IMR-90 (cell line): ENCODE results near the gene TMSB10. TPM values are rescaled to one million over a fixed set of nuclear protein-coding genes. Genes with fewer than 3 reads are reported as not detected.
A peak's percentile ranks its signal among the peaks of the same experiment; 100 is the strongest.

Experiments
- ATAC-seq: fragments of 200-7000 bp; cut with Tn5 transposase; 2 replicates; pipeline ENCODE4 v1.9.1; 2020; ENCODE audit warnings: low read depth, mild to moderate bottlenecking, moderate library complexity
- BruUV-seq: library from RNA; stranded (reverse); fragments of 400-500 nt; replicated peaks from 2 replicates; lab custom pipeline; 2021; lab: Mats Ljungman, UMichigan
- CTCF ChIA-PET: fragments of 300-600 bp; formaldehyde crosslinking; extraction: SDS; loops from one replicate; lab custom pipeline; 2021; ENCODE audit warnings: antibody characterized with exemption; lab: Yijun Ruan, JAX
- POLR2A ChIA-PET: fragments of 300-600 bp; sonication (Branson Sonifier 250); formaldehyde crosslinking; loops from one replicate; lab custom pipeline; 2022; ENCODE audit warnings: antibody characterized with exemption; ENCODE audit not compliant: unreplicated experiment; lab: Charles Lee
- DNase-seq: peaks from one replicate; pipeline ENCODE4 v3.0.0; 2013
- H2AFZ ChIP-seq: replicated peaks from 2 replicates; pipeline ENCODE3; 2013; ENCODE audit warnings: low read length, mild to moderate bottlenecking; ENCODE audit not compliant: poor library complexity
- H2AK5ac ChIP-seq: 2 replicates; pipeline ENCODE4 v1.6.1; 2013; ENCODE audit warnings: low read depth, low read length, inconsistent platforms
- H2AK9ac ChIP-seq: replicated peaks from 2 replicates; pipeline ENCODE3; 2013; ENCODE audit warnings: mild to moderate bottlenecking, low read depth, low read length, moderate library complexity; ENCODE audit not compliant: poor library complexity
- H2BK120ac ChIP-seq: 2 replicates; pipeline ENCODE4 v1.6.1; 2013; ENCODE audit warnings: low read depth, low read length, inconsistent platforms
- H2BK15ac ChIP-seq: 3 replicates; pipeline ENCODE4 v1.6.1; 2013; ENCODE audit warnings: low read depth, low read length, inconsistent platforms
- H2BK20ac ChIP-seq: 2 replicates; pipeline ENCODE4 v1.6.1; 2013; ENCODE audit warnings: low read depth, mild to moderate bottlenecking, inconsistent platforms, low read length, moderate library complexity
- H2BK5ac ChIP-seq: 2 replicates; pipeline ENCODE4 v1.6.1; 2013; ENCODE audit warnings: mild to moderate bottlenecking, low read depth, low read length, inconsistent platforms; ENCODE audit not compliant: poor library complexity, severe bottlenecking
- H3K14ac ChIP-seq: replicated peaks from 2 replicates; pipeline ENCODE4 v1.6.1; 2013; ENCODE audit warnings: low read depth, low read length, inconsistent platforms
- H3K18ac ChIP-seq: 2 replicates; pipeline ENCODE4 v1.6.1; 2013; ENCODE audit warnings: low read depth, low read length, control low read depth
- H3K23ac ChIP-seq: 2 replicates; pipeline ENCODE4 v1.6.1; 2013; ENCODE audit warnings: low read depth, low read length, inconsistent platforms
- H3K27ac ChIP-seq: 2 replicates; pipeline ENCODE4 v1.5.1; 2013; ENCODE audit warnings: mild to moderate bottlenecking, control low read depth, low read length; ENCODE audit not compliant: insufficient read depth
- H3K27me3 ChIP-seq: 2 replicates; pipeline ENCODE4 v1.6.1; 2013; ENCODE audit warnings: low read length; ENCODE audit not compliant: control insufficient read depth, insufficient read depth
- H3K36me3 ChIP-seq: 2 replicates; pipeline ENCODE4 v1.6.1; 2013; ENCODE audit warnings: low read length, mixed read lengths; ENCODE audit not compliant: control insufficient read depth, insufficient read depth
- H3K4ac ChIP-seq: 2 replicates; pipeline ENCODE4 v1.6.1; 2013; ENCODE audit warnings: low read depth, low read length, inconsistent platforms
- H3K4me1 ChIP-seq: 2 replicates; pipeline ENCODE4 v1.6.1; 2013; ENCODE audit warnings: low read length, mixed read lengths; ENCODE audit not compliant: control insufficient read depth, insufficient read depth
- H3K4me2 ChIP-seq: 2 replicates; pipeline ENCODE4 v1.6.1; 2013; ENCODE audit warnings: low read depth, mild to moderate bottlenecking, control low read depth, low read length, moderate library complexity
- H3K4me3 ChIP-seq: 2 replicates; pipeline ENCODE4 v1.5.1; 2013; ENCODE audit warnings: low read depth, mild to moderate bottlenecking, control low read depth, low read length, moderate library complexity; ENCODE audit not compliant: insufficient read depth
- H3K56ac ChIP-seq: 2 replicates; pipeline ENCODE4 v1.6.1; 2013; ENCODE audit warnings: low read length, inconsistent platforms; ENCODE audit not compliant: insufficient read depth; ENCODE audit errors: extremely low read depth
- H3K79me1 ChIP-seq, 2 experiments: 2 replicates each; pipeline ENCODE4 v1.6.1; 2013; ENCODE audit warnings: low read length in 2 of 2, inconsistent platforms in 1 of 2, low read depth in 1 of 2
- H3K9ac ChIP-seq: 2 replicates; pipeline ENCODE4 v1.6.1; 2013; ENCODE audit warnings: low read depth, low read length, control low read depth
- H3K9me1 ChIP-seq: 2 replicates; pipeline ENCODE4 v1.6.1; 2013; ENCODE audit warnings: low read length, inconsistent platforms; ENCODE audit not compliant: insufficient read depth
- H3K9me3 ChIP-seq: 2 replicates; pipeline ENCODE4 v1.6.1; 2013; ENCODE audit warnings: low read length; ENCODE audit not compliant: control insufficient read depth, insufficient read depth
- H4K20me1 ChIP-seq: 2 replicates; pipeline ENCODE4 v1.6.1; 2013; ENCODE audit warnings: low read length, inconsistent platforms; ENCODE audit not compliant: insufficient read depth
- H4K5ac ChIP-seq: 2 replicates; pipeline ENCODE4 v1.6.1; 2013; ENCODE audit warnings: mild to moderate bottlenecking, low read depth, low read length, control low read depth
- H4K8ac ChIP-seq, 2 experiments: 2 replicates each; pipeline ENCODE4 v1.6.1; 2013; ENCODE audit warnings: low read depth in 2 of 2, low read length in 2 of 2, control low read depth in 1 of 2, inconsistent platforms in 1 of 2
- H4K91ac ChIP-seq: 2 replicates; pipeline ENCODE4 v1.6.1; 2013; ENCODE audit warnings: low read depth, low read length, inconsistent platforms; ENCODE audit not compliant: insufficient read depth
- BHLHE40 ChIP-seq: fragments of 150-350 bp; IDR thresholded peaks from 2 replicates; pipeline ENCODE4 v1.6.1; 2016; ENCODE audit warnings: mild to moderate bottlenecking, low read depth, low read length
- CEBPB ChIP-seq: IDR thresholded peaks from 2 replicates; pipeline ENCODE4 v1.6.1; 2012; ENCODE audit warnings: low read depth, low read length, improper control_type of control experiment
- CHD1 ChIP-seq: IDR thresholded peaks from 2 replicates; pipeline ENCODE4 v1.6.1; 2012; ENCODE audit warnings: low read depth, low read length, improper control_type of control experiment
- ELK1 ChIP-seq: fragments of 150-350 bp; IDR thresholded peaks from 2 replicates; pipeline ENCODE4 v1.6.1; 2016; ENCODE audit warnings: low read depth, mild to moderate bottlenecking, low read length, moderate library complexity, borderline replicate concordance
- FOS ChIP-seq: fragments of 150-350 bp; IDR thresholded peaks from 2 replicates; pipeline ENCODE4 v1.6.1; 2016; ENCODE audit warnings: low read depth, low read length
- MAFK ChIP-seq: IDR thresholded peaks from 2 replicates; pipeline ENCODE4 v1.6.1; 2012; ENCODE audit warnings: low read depth, low read length, improper control_type of control experiment
- MAZ ChIP-seq: IDR thresholded peaks from 2 replicates; pipeline ENCODE4 v1.6.1; 2012; ENCODE audit warnings: low read depth, mild to moderate bottlenecking, low read length, improper control_type of control experiment, moderate library complexity, borderline replicate concordance
- MXI1 ChIP-seq: IDR thresholded peaks from 2 replicates; pipeline ENCODE4 v1.6.1; 2012; ENCODE audit warnings: low read depth, mild to moderate bottlenecking, low read length, moderate library complexity, borderline replicate concordance
- NFE2L2 ChIP-seq: fragments of 150-350 bp; IDR thresholded peaks from 2 replicates; pipeline ENCODE4 v1.6.1; 2016; ENCODE audit warnings: low read depth, mild to moderate bottlenecking, low read length
- RAD21 ChIP-seq: IDR thresholded peaks from 2 replicates; pipeline ENCODE4 v1.6.1; 2012; ENCODE audit warnings: low read length, improper control_type of control experiment
- RCOR1 ChIP-seq: IDR thresholded peaks from 2 replicates; pipeline ENCODE4 v1.6.1; 2012; ENCODE audit warnings: mild to moderate bottlenecking, low read length, improper control_type of control experiment; ENCODE audit not compliant: insufficient replicate concordance
- RFX5 ChIP-seq: IDR thresholded peaks from 2 replicates; pipeline ENCODE4 v1.8.0; 2012; ENCODE audit warnings: low read depth, mild to moderate bottlenecking, low read length, moderate library complexity
- SMC3 ChIP-seq: fragments of 150-350 bp; IDR thresholded peaks from 2 replicates; pipeline ENCODE4 v1.6.1; 2016; ENCODE audit warnings: low read depth, mild to moderate bottlenecking, antibody characterized with exemption, low read length, moderate library complexity
- WGBS, 2 experiments: methylation state at CpG; one replicate each; pipeline versions ENCODE4 v1.1.5 to v1.1.7; 2013; ENCODE audit warnings: missing lambda C conversion rate in 2 of 2; ENCODE audit not compliant: insufficient read length in 1 of 2; ENCODE audit errors: extremely low coverage in 2 of 2; 5-methylcytosine and 5-hydroxymethylcytosine counted together
- dilution Hi-C: fragments of 300-500 bp; cut with HindIII; formaldehyde crosslinking; loops from one replicate; pipeline ENCODE4 v1.14.3; 2018; ENCODE audit warnings: low sequenced_read_pairs; ENCODE audit not compliant: unreplicated experiment
- in situ Hi-C: fragments of 300-500 bp; cut with MboI; formaldehyde crosslinking; loops from 3 replicates; pipeline ENCODE4 v1.14.3; 2019; ENCODE audit warnings: low sequenced_read_pairs, inconsistent platforms, mixed read lengths
- intact Hi-C: fragments of 100-400 bp; cut with micrococcal nuclease; formaldehyde crosslinking; loops from 2 replicates; pipeline ENCODE4 v1.10.0; 2022
- polyA plus RNA-seq, 3 experiments: library from polyadenylated mRNA; depleted of rRNA; stranded (reverse); fragments of >200 nt; gene quantifications; 2 replicates each; pipeline ENCODE4 v1.2.3, GENCODE V29; 2012; ENCODE audit warnings: low replicate concordance in 1 of 3
- total RNA-seq: library from RNA; depleted of rRNA; stranded (reverse); fragments of >200 nt; gene quantifications from 2 replicates; pipeline ENCODE4 v1.2.3, GENCODE V29; 2012
- TF ChIP-seq, protein P1 (sequence below): fragments of 150-350 bp; IDR thresholded peaks from 2 replicates; pipeline ENCODE4 v1.6.1; 2017; ENCODE audit warnings: mild to moderate bottlenecking, antibody characterized with exemption, low read length, low read depth
- TF ChIP-seq, protein P2 (sequence below): conservative IDR thresholded peaks from 2 replicates; pipeline ENCODE4 v1.5.1; 2012; ENCODE audit warnings: mild to moderate bottlenecking, low read depth, low read length, improper control_type of control experiment

The TMSB10 gene
- total and polyA plus RNA-seq, 2 of the 4 experiments (the other 2 are of a cell fraction), result 3,620 to 5,527 TPM

- intact Hi-C loops (no loop called here), in situ Hi-C loops (no loop called here), dilution Hi-C loops (no loop called here)
- H4K20me1 ChIP-seq, result no peaks in the 10 kb centered on the region
- no peak for DNase-seq
- no peaks in the 10 kb centered on the region for H3K9me3 ChIP-seq
- no TSS peak for BruUV-seq
- no peak overlapping the region for H3K14ac ChIP-seq
- peaks cover 4 to 23% of the 10 kb centered on the region in 2 experiments; a peak in 3 of 4 replicates for H3K79me1 ChIP-seq
- peak overlapping the region; percentile 70 for H3K27ac ChIP-seq
- no peak overlapping the region for H3K4me3 ChIP-seq
- H3K4ac ChIP-seq, result peak overlapping the region; percentile 25; the same call in 1 of the 2 replicates
- ChIA-PET CTCF (interaction anchor here (1.1 to 1.5 kb wide), 2 partner anchors 9 to 11 kb away, joined by 3 to 4 read pairs; no protein-coding TSS in a partner anchor), POLR2A (interaction anchor here (0.9 kb wide), 1 partner anchor 11 kb away, joined by 3 read pairs; no protein-coding TSS in a partner anchor)
- no peak overlapping the region for H2AFZ ChIP-seq
- peak overlapping the region; percentile 62; the same call in 1 of the 2 replicates for H3K4me2 ChIP-seq
- peak overlapping the region; percentile 50; the same call in 1 of the 2 replicates for H2BK20ac ChIP-seq
- no peak overlapping the region for H2AK9ac ChIP-seq
- H3K56ac ChIP-seq, result peak overlapping the region; percentile 33; the same call in 1 of the 2 replicates
- H2AK5ac ChIP-seq, result 0 out of 2 replicates have a peak overlapping the region, but pooled peaks have one; percentile 36
- H3K4me1 ChIP-seq, result peaks cover 17% of the 10 kb centered on the region
- H2BK120ac ChIP-seq, result peak overlapping the region; percentile 72
- peaks cover 15% of the 10 kb centered on the region for H3K9me1 ChIP-seq
- H4K5ac ChIP-seq, result peak overlapping the region; percentile 50; the same call in 1 of the 2 replicates
- peak overlapping the region; percentile 86; the same call in 2 of the 3 replicates for H2BK15ac ChIP-seq
- H2BK5ac ChIP-seq, result peak overlapping the region; percentile 85
- WGBS, 2 experiments, result no CpG with 5 or more reads among the region's 1 CpG
- no peak for ATAC-seq
- peak overlapping the region; percentile 91; the same call in 1 of the 2 replicates for H3K18ac ChIP-seq
- H3K9ac ChIP-seq, result peak overlapping the region; percentile 58; the same call in 1 of the 2 replicates
- no peaks in the 10 kb centered on the region for H3K36me3 ChIP-seq
- peak overlapping the region; percentile 13 to 46; a peak in 2 of 4 replicates for H4K8ac ChIP-seq
- peak overlapping the region; percentile 39; the same call in 1 of the 2 replicates for H3K23ac ChIP-seq
- H4K91ac ChIP-seq, result no peak overlapping the region
- H3K27me3 ChIP-seq, result no peaks in the 10 kb centered on the region
- no peak for TF ChIP-seq MAFK
- TF ChIP-seq BHLHE40, result no peak
- no peak for TF ChIP-seq NFE2L2
- TF ChIP-seq MXI1, result no peak
- TF ChIP-seq SMC3, result no peak
- TF ChIP-seq ELK1, result no peak
- no peak for TF ChIP-seq CHD1
- TF ChIP-seq, protein P1, sequence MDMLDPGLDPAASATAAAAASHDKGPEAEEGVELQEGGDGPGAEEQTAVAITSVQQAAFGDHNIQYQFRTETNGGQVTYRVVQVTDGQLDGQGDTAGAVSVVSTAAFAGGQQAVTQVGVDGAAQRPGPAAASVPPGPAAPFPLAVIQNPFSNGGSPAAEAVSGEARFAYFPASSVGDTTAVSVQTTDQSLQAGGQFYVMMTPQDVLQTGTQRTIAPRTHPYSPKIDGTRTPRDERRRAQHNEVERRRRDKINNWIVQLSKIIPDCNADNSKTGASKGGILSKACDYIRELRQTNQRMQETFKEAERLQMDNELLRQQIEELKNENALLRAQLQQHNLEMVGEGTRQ, result no peak
- no peak for TF ChIP-seq CEBPB
- no peak for TF ChIP-seq RCOR1
- no peak for TF ChIP-seq RFX5
- no peak for TF ChIP-seq FOS
- TF ChIP-seq, protein P2, sequence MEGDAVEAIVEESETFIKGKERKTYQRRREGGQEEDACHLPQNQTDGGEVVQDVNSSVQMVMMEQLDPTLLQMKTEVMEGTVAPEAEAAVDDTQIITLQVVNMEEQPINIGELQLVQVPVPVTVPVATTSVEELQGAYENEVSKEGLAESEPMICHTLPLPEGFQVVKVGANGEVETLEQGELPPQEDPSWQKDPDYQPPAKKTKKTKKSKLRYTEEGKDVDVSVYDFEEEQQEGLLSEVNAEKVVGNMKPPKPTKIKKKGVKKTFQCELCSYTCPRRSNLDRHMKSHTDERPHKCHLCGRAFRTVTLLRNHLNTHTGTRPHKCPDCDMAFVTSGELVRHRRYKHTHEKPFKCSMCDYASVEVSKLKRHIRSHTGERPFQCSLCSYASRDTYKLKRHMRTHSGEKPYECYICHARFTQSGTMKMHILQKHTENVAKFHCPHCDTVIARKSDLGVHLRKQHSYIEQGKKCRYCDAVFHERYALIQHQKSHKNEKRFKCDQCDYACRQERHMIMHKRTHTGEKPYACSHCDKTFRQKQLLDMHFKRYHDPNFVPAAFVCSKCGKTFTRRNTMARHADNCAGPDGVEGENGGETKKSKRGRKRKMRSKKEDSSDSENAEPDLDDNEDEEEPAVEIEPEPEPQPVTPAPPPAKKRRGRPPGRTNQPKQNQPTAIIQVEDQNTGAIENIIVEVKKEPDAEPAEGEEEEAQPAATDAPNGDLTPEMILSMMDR, result no peak
- no peak for TF ChIP-seq RAD21
- TF ChIP-seq MAZ, result no peak
Observed at GRCh38 chr2:84897773-84898172, 7.7 kb upstream of the TMSB10 start.
